Ovary (tissue), 9 donors: Measurements from ENCODE around the gene THUMPD3. TPM values are rescaled to one million over a fixed set of nuclear protein-coding genes. Genes with fewer than 3 reads are reported as not detected.

ENCODE experiments used
- DNase-seq, 5 donors: peaks; one replicate each; pipeline ENCODE4 v3.0.0-alpha.2; 2019 to 2020
- H3K27ac ChIP-seq, 2 donors: fragments of 200-600 bp; one replicate each; pipeline versions ENCODE4 v1.5.1 to v1.8.0; 2019 to 2022
- H3K27me3 ChIP-seq: fragments of 200-600 bp; one replicate; pipeline ENCODE4 v1.8.0; 2022
- H3K36me3 ChIP-seq: fragments of 200-600 bp; sonication (generic); one replicate; pipeline ENCODE4 v1.5.1; 2019
- H3K4me1 ChIP-seq: one replicate; pipeline ENCODE4 v1.8.1; 2013; ENCODE audit warnings: mild to moderate bottlenecking, moderate library complexity; ENCODE audit not compliant: insufficient read depth
- H3K4me3 ChIP-seq: fragments of 200-600 bp; sonication (generic); one replicate; pipeline ENCODE4 v1.5.1; 2017
- H3K9me3 ChIP-seq, 2 donors: fragments of 200-600 bp in 1 of 2; sonication (generic) in 1 of 2; one replicate each; pipeline versions ENCODE4 v1.5.1 to v1.8.1; 2013 to 2019; ENCODE audit warnings: mild to moderate bottlenecking in 1 of 2, moderate library complexity in 1 of 2
- CTCF ChIP-seq, 3 donors: fragments of 450-650 bp in 2 of 3; fragments of 200-600 bp in 1 of 3; IDR thresholded peaks; one replicate each; pipeline versions ENCODE4 v1.5.1 to v1.8.0; 2016 to 2022; ENCODE audit warnings: antibody characterized with exemption in 3 of 3, mild to moderate bottlenecking in 1 of 3
- EP300 ChIP-seq: sonication (generic); formaldehyde crosslinking; IDR thresholded peaks from one replicate; pipeline ENCODE4 v1.6.1; 2017; ENCODE audit warnings: antibody characterized with exemption
- POLR2A ChIP-seq: fragments of 450-650 bp; IDR thresholded peaks from one replicate; pipeline ENCODE4 v1.6.1; 2017; ENCODE audit warnings: antibody characterized with exemption, mild to moderate bottlenecking, moderate library complexity
- WGBS, 3 donors: extraction: QIAGEN DNeasy Blood & Tissue Kit in 1 of 3; methylation state at CpG; one replicate each; pipeline versions ENCODE4 v1.1.5 to v1.1.7; 2013 to 2017; 5-methylcytosine and 5-hydroxymethylcytosine counted together
- intact Hi-C, 4 donors: fragments of 100-400 bp; cut with DNase I; formaldehyde crosslinking; loops; one replicate each; pipeline versions ENCODE4 v1.11.0 to v1.15.1; 2022 to 2023
- polyA plus RNA-seq, 2 donors: library from polyadenylated mRNA; stranded (reverse); fragments of 200-250 nt in 1 of 2; fragments of 350-450 nt in 1 of 2; fragmentation: Illumina TruSeq in 1 of 2; extraction: RNeasy Lipid Tissue Mini Kit (QIAGEN cat#74804) in 1 of 2; gene quantifications; one replicate each; pipeline ENCODE4 v1.2.3, GENCODE V29; 2013 to 2014
- total RNA-seq, 7 donors: library from RNA; depleted of rRNA in 2 of 7; stranded (reverse); fragments of >200 nt in 2 of 7; fragmentation: NEBNext Ultra II Directional in 3 of 7; extraction: Animal tissue kit (Norgen Biotek cat#: 25700) in 3 of 7; gene quantifications; one replicate each; pipeline versions ENCODE4 v1.1.0 to v1.2.4, GENCODE V29; 2016 to 2023
- donor health status: DM: no; HTN: no; CAD: no; lungs with moderate emphysema.
- donor health status: DM: no; HTN: no; CAD: no.
- donor health status: Bipolar disorder and iron deficiency.
- donor health status: DM: yes; HTN: yes; CAD: no.
- donor health status: DM: no; HTN: no; CAD: no.
- donor health status: DM: yes; HTN: yes; CAD: no.

Gene THUMPD3
- total and polyA plus RNA-seq, 9 donors: 11.9 to 35.1 (median 25.9) TPM

GRCh38 chr3:9332250-9333030 lies 30.4 kb upstream of the THUMPD3 start:
- 62 to 70% (median 67%) methylated on average over 6 of the region's 6 CpGs for WGBS, 3 donors
- intact Hi-C loops: no loop called here
- Histone ChIP-seq H3K36me3 (no peaks in the 10 kb centered on the region), H3K27ac (no peak overlapping the region), H3K27me3 (no peaks in the 10 kb centered on the region), H3K9me3 (no peaks in the 10 kb centered on the region), H3K4me1 (no peaks in the 10 kb centered on the region), H3K4me3 (no peak overlapping the region)
- TF ChIP-seq POLR2A: no peak
- no peak for DNase-seq

GRCh38 chr3:9339761-9340471 lies 22.9 kb upstream of the THUMPD3 start:
- no peak overlapping the region for H3K4me3 ChIP-seq
- no peak for TF ChIP-seq POLR2A
- no peak for TF ChIP-seq CTCF (IDR thresholded peaks at IDR 0.05)
- TF ChIP-seq EP300: no peak
- no peak for DNase-seq
- no peaks in the 10 kb centered on the region for H3K36me3 ChIP-seq
- H3K9me3 ChIP-seq: no peaks in the 10 kb centered on the region
- intact Hi-C loops: no loop called here
- H3K4me1 ChIP-seq: no peaks in the 10 kb centered on the region
- 57 to 69% (median 60%) methylated on average over 1 of the region's 1 CpG for WGBS, 3 donors
- no peaks in the 10 kb centered on the region for H3K27me3 ChIP-seq
- no peak overlapping the region for H3K27ac ChIP-seq

GRCh38 chr3:9340472-9340902 lies 22.4 kb upstream of the THUMPD3 start:
- Histone ChIP-seq H3K4me3 (no peak overlapping the region), H3K9me3 (no peaks in the 10 kb centered on the region), H3K4me1 (no peaks in the 10 kb centered on the region), H3K36me3 (no peaks in the 10 kb centered on the region), H3K27me3 (no peaks in the 10 kb centered on the region), H3K27ac (no peak overlapping the region)
- intact Hi-C loops: no loop called here
- 82 to 95% (median 94%) methylated on average over 3 of the region's 3 CpGs for WGBS, 3 donors
- TF ChIP-seq POLR2A (no peak), EP300 (no peak), CTCF (IDR thresholded peaks at IDR 0.05) (no peak)
- DNase-seq: no peak

- no peak overlapping the region for H3K4me3 ChIP-seq
- H3K27ac ChIP-seq: no peak overlapping the region
- intact Hi-C loops: no loop called here
- DNase-seq: no peak
- no peak for TF ChIP-seq CTCF (IDR thresholded peaks at IDR 0.05)
- no peak for TF ChIP-seq EP300
- TF ChIP-seq POLR2A: no peak
- no peaks in the 10 kb centered on the region for H3K36me3 ChIP-seq
- H3K4me1 ChIP-seq: no peaks in the 10 kb centered on the region
- no peaks in the 10 kb centered on the region for H3K9me3 ChIP-seq
- no peaks in the 10 kb centered on the region for H3K27me3 ChIP-seq
- WGBS, 3 donors: 83 to 90% (median 89%) methylated on average over 4 of the region's 4 CpGs
Measured at GRCh38 chr3:9342696-9343095, 20.2 kb upstream of the THUMPD3 start.

- Histone ChIP-seq H3K4me1 (no peaks in the 10 kb centered on the region), H3K27me3 (no peaks in the 10 kb centered on the region), H3K9me3 (no peaks in the 10 kb centered on the region), H3K36me3 (no peaks in the 10 kb centered on the region), H3K27ac (no peak overlapping the region), H3K4me3 (no peak overlapping the region)
- intact Hi-C loops: no loop called here
- TF ChIP-seq EP300 (no peak), POLR2A (no peak), CTCF (IDR thresholded peaks at IDR 0.05) (no peak)
- WGBS, 3 donors: 50 to 58% (median 55%) methylated on average over 4 of the region's 4 CpGs
- DNase-seq: no peak
Measured at GRCh38 chr3:9343115-9343514, 19.7 kb upstream of the THUMPD3 start.
